GM21360 (cell line): ENCODE results near the gene ROBO1.

ENCODE experiments used
- ATAC-seq: cut with Tn5 transposase; IDR thresholded peaks from one replicate; pipeline ENCODE4 v1.9.1; 2021; ENCODE audit warnings: mild to moderate bottlenecking, moderate library complexity; ENCODE audit not compliant: unreplicated experiment

The ROBO1 gene

GRCh38 chr3:78823434-78823833 is 944.4 kb downstream of the ROBO1 start:
- no peak for ATAC-seq

GRCh38 chr3:78822726-78823125 is 945.1 kb downstream of the ROBO1 start:
- ATAC-seq: no peak

GRCh38 chr3:78820542-78820941 is 947.3 kb downstream of the ROBO1 start:
- ATAC-seq: no peak

GRCh38 chr3:78818161-78818985 is 949.4 kb downstream of the ROBO1 start:
- no peak for ATAC-seq

- no peak for ATAC-seq
Observed at GRCh38 chr3:78814893-78815562, 952.8 kb downstream of the ROBO1 start.

GRCh38 chr3:78812166-78812565 is 955.6 kb downstream of the ROBO1 start:
- no peak for ATAC-seq

GRCh38 chr3:78809966-78810365 is 957.8 kb downstream of the ROBO1 start:
- no peak for ATAC-seq

DNA sequence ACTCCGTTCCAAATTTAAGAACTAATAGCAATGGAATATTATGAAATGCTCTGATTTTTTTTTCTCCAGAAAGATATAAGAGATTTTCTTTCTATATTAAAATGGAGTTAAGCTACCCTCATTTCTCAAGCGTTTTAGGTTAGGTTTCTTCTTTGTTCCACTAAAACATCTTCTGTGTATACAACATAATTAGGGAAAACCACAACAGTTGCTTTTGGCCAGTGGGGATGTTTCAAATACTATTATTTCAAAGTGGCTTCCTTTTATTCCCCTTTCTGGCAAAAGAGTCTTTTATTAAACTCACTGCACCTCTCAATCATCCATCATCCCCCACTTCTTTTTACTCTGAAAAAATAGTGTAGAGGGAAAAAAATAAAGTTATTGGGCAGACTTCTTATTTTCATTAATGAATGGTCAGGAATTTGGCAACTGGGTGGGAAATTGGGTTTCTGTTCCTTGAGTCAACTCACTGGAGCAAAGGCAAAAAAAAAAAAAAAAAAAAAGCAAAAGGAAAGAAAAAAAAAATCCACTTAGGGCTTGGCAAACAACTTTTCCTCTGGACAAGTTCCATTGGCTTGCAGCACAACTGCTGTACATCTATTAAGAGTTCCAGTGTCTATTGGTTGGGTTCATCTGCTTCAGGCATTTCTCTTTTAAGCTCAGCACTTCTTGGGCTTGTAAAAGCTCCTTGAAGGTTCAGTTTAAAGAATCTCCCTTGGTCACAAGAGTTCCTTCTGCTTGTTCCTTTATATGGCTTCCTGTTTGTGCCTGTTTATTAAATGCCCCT is 963.4 kb downstream of the ROBO1 start:
- no peak for ATAC-seq

DNA sequence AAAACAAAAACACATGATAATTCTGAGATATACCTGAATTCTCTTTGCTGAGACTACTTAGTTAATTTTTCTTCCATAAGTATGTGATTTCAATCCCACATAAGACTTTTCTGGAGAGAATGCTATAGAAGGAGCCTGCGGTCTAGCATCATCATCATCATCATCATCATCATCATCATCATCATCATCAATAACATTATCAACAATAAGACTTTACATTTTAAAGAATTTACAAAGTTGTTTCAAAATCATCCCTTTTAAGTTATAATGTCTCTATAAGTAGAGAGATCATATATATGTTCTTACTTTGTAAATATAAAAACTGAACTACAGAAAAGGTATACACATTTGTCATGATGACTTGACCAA is 965.3 kb downstream of the ROBO1 start:
- ATAC-seq: no peak

GRCh38 chr3:78801926-78802561 is 965.8 kb downstream of the ROBO1 start:
- no peak for ATAC-seq

DNA sequence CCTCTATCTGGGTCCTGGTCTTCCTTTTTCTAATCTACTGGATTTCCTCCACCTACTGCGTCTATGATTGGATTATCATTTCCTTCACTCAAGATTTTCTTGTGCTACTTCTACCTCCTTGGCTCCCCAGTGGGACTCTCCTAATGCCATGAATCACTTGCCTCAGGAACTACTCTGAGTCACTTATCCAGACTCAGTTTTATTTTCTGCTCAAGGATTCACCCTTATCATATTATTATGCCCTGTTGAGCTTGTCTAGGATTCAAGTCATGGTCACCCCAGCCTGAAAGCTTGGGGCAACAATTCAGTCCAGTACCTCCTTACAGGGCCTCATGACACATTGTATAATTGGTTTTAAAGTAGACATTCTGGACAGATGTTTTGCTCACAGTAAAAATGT is 968.1 kb downstream of the ROBO1 start:
- no peak for ATAC-seq

GRCh38 chr3:78798266-78798832 is 969.4 kb downstream of the ROBO1 start:
- ATAC-seq: no peak

DNA sequence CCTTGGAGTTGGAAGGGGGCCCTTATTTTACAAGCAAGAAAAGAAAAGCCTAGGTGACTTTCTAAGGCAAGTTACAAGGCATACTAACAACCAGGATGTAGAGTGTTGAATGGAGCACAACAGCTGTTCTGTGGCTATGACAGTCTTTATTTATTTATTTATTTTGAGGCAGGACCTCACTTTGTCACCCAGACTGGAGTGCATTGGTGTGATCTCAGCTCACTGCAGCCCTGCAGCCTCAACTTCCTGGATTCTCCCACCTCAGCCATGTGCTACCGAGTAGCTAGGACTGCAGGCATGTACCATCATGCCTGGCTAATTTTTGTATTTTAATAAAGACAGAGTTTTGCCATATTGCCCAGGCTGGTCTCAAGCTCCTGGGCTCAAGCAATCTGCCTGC is 973.4 kb downstream of the ROBO1 start:
- ATAC-seq: no peak

DNA sequence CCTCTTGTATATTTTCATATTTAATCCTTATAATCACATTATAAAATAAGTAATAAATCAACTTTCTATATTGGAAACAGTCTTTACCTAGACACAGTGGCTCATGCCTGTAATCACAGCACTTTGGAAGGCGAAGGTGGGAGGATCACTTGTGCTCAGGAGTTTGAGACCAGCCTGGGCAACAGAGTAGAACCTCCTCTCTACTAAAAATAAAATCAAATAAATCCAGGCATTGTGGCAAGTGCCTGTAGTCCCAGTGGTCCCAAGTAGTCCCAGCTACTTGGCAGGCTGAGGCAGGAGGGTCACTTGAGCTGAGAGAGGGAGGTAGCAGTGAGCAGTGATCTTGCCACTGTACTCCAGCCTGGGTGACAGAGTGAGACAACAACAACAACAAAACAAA is 975.1 kb downstream of the ROBO1 start:
- no peak for ATAC-seq

GRCh38 chr3:78792212-78792611 is 975.6 kb downstream of the ROBO1 start:
- no peak for ATAC-seq

GRCh38 chr3:78791753-78792152 is 976.0 kb downstream of the ROBO1 start:
- ATAC-seq: no peak

DNA sequence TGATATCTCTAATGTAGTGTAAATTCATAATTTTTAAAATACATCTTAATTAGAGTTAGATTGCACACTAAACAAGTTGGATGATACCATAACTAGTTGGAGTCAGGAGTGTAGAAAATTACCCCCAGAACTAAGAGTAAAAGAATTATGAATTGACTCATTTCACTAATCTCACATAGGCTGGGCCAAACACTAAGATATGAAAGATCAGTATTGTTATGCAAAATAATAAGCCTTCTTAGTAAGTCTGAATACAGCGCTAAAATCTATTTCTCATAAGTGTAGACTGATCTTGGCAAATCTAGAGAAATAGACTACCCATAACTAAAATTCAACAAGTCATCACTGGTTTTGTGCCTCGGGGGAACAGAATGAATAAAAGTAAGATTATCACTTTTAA is 979.0 kb downstream of the ROBO1 start:
- no peak for ATAC-seq

DNA sequence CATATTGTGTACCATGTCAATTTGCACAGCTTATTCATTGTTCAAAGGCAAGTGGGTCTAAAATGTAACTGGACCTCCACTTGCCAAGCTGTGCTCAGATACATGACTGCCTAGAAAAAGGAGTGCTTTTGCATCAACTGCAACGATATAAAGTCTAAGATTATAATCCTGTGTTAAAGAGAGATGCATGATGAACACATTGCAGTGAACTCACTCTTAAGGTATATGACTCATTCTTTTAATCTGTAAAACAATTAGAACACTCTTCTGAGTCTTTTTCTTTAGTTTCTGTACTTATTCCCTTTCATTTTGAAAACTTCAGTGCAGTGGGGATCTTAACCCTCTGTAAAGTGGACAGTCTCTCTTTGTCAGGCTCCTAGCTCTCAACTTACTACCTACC is 982.8 kb downstream of the ROBO1 start:
- no peak for ATAC-seq

DNA sequence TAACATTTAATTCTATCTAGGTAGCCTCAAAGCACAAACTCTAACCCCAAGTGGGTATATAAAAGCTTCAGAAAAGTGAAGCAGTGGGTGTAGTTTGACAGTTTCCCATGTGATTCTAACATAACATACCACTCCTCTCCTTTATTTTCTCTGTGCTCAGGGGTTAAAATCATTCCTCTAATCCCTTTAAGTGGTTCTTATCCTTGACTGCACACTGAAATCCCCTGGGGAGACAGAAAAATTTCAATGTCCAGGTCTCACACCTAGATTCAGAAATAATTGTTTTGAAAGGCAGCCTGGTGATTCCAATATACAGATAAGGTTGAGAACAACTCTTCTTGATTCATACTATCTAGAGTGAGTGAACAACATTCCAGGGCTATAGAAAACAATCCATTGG is 986.4 kb downstream of the ROBO1 start:
- no peak for ATAC-seq

GRCh38 chr3:78765671-78766485 is 1001.9 kb downstream of the ROBO1 start:
- no peak for ATAC-seq
